22Rv1 (cell line): ENCODE data around the gene RBM33.

Experiments used
- H3K27ac ChIP-seq: fragments of 450-650 bp; 2 replicates; pipeline ENCODE4 v1.5.1; 2017
- CTCF ChIP-seq: fragments of 450-650 bp; IDR thresholded peaks from 2 replicates; pipeline ENCODE4 v1.5.1; 2017; ENCODE audit warnings: mild to moderate bottlenecking
- ZFX ChIP-seq: fragments of 450-650 bp; IDR thresholded peaks from 2 replicates; pipeline ENCODE4 v1.6.1; 2017; ENCODE audit warnings: antibody characterized with exemption, borderline replicate concordance

The RBM33 gene

GRCh38 chr7:155732286-155732685 lies 87.8 kb downstream of the RBM33 start:
- H3K27ac ChIP-seq: no peak overlapping the region
- TF ChIP-seq CTCF: no peak
- TF ChIP-seq ZFX: no peak

- TF ChIP-seq ZFX (no peak), CTCF (no peak)
- no peak overlapping the region for H3K27ac ChIP-seq
Observed at GRCh38 chr7:155733582-155734444, 89.4 kb downstream of the RBM33 start.

- H3K27ac ChIP-seq: no peak overlapping the region
- no peak for TF ChIP-seq ZFX
Observed at GRCh38 chr7:155734445-155734809, 90.0 kb downstream of the RBM33 start.

GRCh38 chr7:155735442-155736115 lies 91.1 kb downstream of the RBM33 start:
- TF ChIP-seq CTCF (no peak), ZFX (no peak)
- no peak overlapping the region for H3K27ac ChIP-seq

GRCh38 chr7:155737590-155737989 lies 93.1 kb downstream of the RBM33 start:
- TF ChIP-seq ZFX (no peak), CTCF (no peak)
- no peak overlapping the region for H3K27ac ChIP-seq

GRCh38 chr7:155738104-155738503 lies 93.6 kb downstream of the RBM33 start:
- no peak overlapping the region for H3K27ac ChIP-seq
- TF ChIP-seq ZFX (no peak), CTCF (no peak)

- H3K27ac ChIP-seq: no peak overlapping the region
- peak; percentile 87 for TF ChIP-seq CTCF
- TF ChIP-seq ZFX: no peak
Observed at GRCh38 chr7:155738652-155739537, 94.4 kb downstream of the RBM33 start.
